Measurements from ENCODE around the gene CPT1A.
"Not testable (repeated sequence)": the region's sequence is repeated elsewhere in the genome, so short reads cannot be mapped to it uniquely, and the experiment has no call there.

CPT1A gene

GRCh38 chr11:68841718-68842426 lies at the start of gene CPT1A:
CPT1A (minus strand) TSS chr11:68841916; CDS start chr11:68815474, 26,442 bp downstream.
- peak; percentile 78 for DNase-seq

DNA sequence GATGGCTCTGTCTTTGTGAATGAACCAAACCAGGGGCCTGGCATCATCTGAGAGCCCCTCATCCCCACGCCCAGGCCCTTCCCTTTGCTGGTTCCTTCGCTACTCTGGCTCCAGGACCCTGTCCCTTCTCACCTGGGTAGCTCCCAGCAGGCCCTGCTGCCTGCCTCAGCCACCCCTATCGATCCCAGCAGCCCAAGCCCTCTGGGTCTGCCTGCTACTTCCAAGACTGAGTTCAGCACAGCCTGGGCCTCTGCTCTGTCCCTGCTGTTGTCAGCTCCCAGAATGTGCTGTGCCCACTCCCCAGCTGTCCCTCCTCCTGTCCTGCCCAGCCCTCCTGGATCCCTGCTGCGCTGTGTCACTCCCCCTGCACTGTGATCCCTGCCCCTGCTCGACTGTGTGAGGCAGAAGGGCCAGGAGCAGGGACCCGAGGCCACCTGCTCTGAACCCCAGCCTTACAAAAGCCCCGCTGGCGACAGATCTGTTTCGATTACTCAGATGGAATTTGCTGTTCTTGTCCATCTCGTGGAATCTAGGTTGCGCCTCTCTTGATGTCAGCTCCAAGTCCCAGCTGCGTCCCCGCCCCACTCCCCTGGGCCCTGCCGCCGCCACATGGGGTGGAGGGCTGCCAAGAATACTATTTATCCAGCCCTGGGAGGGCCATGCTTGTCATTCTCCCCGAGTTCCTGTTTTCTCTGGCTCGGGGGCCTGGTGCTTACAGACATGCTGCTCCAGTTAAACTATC lies 48.9 kb upstream of the CPT1A start:
- no peak for DNase-seq

DNA sequence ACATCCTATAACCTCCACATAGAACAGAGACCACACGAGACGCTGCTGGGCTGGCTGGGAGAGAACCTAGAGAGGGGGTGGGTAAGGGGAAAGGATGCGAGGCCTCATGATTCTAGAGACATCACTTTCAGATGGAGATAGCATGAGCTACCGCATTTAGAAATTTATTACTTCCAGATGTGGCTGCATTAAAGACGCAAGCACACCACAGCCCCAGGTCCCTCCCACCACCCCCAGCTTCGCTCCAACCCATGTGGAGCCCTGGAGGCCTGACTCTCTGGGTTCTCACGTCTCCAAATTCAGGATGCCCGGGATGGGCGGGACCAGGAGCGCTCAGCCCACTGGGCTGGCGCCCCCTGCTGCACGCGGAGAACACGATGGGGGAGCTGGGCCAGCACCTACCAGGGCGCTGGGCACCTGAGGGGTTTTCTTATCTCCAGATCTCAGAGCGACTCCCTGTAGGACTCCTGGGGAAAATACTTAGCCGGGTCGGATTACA lies 48.3 kb upstream of the CPT1A start:
- DNase-seq = no peak

- not testable (repeated sequence) for DNase-seq
These were observed 43.1 kb upstream of the CPT1A start for GRCh38 chr11:68884827-68885226.

DNA sequence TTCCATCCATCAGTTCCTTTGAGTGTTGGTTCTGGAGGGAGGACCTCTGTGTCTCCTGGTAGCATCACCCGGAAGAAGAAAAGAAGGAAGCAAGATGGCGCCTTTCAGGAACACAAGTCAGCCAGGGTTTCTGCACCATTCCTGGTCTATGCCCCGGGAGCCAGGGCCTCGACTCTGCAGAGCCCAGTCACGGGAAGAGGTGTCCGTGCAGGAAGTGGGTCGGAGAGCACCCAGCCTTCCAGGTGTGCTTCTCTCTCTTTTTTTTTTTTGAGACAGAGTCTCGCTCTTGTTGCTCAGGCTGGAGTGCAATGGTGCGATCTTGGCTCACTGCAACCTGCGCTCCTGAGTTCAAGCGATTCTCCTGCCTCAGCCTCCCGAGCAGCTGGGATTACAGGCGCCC lies 40.7 kb upstream of the CPT1A start:
- no peak for DNase-seq

DNA sequence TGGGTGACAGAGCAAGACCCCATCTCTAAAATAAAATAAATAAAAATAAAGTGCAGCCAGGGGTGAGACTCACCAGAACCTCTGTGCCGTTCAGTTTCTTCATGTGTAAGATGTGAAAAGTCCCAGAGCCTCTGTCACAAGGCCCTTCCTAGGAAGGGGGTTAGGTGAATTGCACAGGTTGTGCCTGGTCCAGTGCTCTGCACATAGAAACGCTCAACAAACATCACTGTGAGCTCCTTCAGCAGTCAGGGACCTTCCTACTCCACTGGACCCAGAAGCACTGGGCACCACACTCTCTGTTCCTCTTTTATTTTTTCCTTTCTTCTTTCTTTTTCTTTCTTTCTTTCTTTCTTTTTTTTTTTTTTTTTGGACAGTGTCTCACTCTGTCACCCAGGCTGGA lies 39.6 kb upstream of the CPT1A start:
- no peak for DNase-seq

DNA sequence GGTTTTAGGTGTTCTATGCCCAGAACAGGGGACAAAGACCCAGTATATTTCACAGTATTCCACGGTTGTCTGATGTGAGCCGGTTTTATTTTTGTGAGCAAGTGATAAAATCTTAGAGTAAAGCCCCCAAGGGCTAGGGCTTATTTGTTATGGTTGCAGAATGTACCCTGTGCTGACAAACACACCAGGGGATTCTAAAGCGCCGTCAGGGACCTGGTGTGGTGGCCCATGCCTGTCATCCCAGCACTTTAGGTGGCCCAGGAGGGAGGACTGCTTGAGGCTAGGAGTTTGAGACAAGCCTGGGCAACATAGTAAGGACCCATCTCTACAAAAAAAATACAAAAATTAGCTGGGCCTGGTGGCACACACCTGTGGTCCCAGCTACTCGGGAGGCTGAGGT lies 39.1 kb upstream of the CPT1A start:
- no peak for DNase-seq

GRCh38 chr11:68878022-68878421 lies 36.3 kb upstream of the CPT1A start:
- no peak for DNase-seq

DNA sequence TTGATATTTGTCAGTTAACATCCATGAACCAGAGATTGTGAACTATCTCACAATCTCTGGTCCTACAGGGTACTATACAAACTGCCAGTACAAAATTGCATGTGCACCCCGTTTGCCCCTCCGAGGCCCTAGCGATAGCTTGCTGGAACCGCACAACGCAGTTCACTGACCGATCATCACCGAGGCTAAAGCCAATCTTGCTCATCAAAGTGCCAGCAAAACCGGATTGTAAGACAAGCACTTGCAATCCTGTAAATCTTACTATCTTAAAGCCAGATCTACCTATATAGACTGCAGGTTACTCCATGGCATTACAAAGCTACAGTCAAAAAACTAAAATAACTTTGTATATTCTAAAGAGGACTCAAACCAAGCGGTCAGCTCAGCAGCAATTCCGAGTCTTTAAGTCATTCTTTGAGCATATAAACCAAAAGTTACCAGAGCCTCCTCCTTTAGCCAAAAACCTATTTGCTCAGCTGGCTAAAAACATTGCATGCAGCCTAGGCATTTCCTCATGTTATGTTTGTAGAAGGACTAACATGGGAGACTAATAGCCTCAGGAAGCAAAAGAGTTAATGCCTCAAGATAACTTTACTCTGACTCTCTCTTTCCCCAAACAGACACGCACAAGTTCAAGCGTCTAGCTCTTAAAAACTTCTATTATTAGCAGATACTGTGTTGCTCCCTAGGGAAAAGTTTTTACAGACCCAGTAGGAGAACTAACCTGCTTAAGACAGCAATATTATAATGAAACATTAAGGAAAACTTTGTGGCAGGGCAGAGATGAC lies 30.7 kb upstream of the CPT1A start:
- no peak for DNase-seq

DNA sequence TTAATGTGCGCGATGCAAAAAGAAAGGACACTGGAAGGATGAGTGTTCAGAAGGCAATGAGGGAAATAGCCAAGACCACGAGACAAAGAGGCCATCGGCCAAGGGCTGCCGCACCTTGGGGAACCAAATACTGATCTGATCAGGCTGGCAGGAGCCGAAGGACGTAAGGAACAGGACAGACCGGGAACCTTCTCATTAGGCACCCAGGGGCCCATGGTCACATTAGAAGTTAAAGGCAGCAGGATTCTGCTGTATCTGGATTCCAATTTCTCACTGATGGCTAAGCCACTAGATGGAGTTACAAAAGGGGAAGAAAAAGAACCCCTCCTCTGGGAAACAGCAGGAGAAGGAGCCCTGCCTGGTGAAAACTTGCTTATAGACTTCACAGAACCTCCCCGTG lies 28.8 kb upstream of the CPT1A start:
- DNase-seq = no peak

GRCh38 chr11:68868221-68868835 lies 26.6 kb upstream of the CPT1A start:
- DNase-seq = no peak

- no peak for DNase-seq
These were observed 25.4 kb upstream of the CPT1A start for GRCh38 chr11:68867066-68867465.

- no peak for DNase-seq
These were observed 23.5 kb upstream of the CPT1A start for GRCh38 chr11:68865241-68865640.

GRCh38 chr11:68863553-68864265 lies 22.0 kb upstream of the CPT1A start:
- no peak for DNase-seq

DNA sequence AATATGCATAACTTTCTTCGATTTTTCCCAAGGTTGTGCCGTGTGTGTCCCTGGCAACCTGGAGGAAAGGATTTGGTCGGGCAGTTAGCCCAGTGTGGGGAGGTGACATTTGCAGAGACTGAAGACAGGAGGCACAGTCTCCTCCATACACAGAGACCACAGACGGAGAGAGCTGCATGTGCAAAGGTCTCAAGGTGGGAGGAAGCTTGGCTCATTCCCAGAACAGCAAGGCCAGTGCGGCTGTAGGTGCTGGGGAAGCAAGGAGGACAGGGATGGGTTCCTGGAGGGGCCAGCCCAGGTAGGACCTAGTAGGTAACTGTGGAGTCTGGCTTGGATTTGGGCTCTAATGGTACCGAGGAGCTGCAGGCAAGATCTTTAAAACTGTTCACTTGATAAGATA lies 20.7 kb upstream of the CPT1A start:
- no peak for DNase-seq

DNA sequence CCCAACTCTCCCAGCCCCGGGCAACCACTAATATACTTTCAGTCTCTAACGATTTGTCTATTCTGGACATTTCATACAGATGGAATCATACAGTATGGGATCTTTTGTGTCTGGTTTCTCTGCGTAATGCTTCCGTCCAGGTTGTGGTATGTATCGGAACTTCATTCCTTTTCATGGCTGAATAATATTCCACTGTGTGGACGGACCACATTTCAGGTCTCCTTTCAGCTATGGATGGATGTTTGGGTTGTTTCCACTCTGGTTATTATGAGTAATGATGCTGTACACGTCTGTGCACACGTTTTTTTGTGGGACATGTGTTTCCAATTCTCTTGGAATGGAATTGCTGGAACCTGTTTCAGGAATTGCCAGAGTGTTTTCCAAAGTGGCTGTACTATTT lies 17.4 kb upstream of the CPT1A start:
- no peak for DNase-seq

DNA sequence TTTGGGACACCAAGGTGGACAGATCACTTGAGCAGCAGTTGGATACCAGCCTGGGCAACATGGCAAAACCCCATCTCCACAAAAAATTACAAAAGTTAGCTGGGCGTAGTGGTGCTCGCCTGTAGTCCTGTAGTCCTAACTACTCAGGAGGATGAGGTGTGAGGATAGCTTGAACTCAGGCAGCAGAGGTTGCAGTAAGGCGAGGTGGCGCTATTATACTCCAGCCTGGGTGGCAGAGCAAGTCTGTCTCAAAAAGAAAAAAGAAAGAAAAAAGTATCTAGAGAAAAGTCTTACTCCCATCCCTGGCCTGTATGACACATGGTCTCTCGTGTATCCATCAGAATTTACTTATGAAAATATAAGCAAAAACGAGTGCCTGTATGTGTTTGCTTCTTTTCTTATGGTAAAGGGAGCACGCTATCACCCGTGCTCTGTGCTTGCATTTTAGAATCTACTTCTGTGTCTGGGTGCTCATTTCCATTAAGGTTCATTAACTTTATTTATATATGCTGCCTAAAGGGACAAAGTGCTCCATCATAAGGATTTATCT lies 15.4 kb upstream of the CPT1A start:
- no peak for DNase-seq

DNA sequence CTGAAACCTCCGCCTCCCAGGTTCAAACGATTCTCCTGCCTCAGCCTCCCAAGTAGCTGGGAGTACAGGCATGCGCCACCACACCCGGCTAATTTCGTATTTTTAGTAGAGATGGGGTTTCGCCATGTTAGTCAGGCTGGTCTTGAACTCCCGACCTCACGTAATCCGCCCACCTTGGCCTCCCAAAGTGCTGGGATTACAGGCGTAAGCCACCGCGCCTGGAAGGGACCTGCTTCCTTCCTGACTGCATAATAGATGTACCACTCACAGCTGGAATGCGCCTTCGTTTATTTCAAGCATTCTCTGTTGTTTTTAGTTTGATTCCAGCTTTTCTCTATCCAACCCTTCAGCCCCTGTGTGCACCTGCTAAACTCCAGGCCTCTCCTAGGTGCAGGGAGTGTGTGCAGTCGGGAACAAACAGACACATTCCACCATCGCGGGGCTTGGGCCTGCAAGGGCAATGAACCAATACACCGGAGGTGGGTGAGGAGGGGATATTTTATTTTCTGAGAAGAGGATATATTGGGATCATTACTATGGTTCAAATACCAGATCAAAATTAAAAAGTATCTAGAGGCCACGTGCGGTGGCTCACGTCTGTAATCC lies 14.8 kb upstream of the CPT1A start:
- not testable (repeated sequence) for DNase-seq

GRCh38 chr11:68855205-68855981 lies 13.7 kb upstream of the CPT1A start:
- no peak for DNase-seq

GRCh38 chr11:68854273-68854958 lies 12.7 kb upstream of the CPT1A start:
- no peak for DNase-seq
